ENCODE measurements around the gene NSD1. TPM values are rescaled to one million over a fixed set of nuclear protein-coding genes. Genes with fewer than 3 reads are reported as not detected.

Gene NSD1
- total and polyA plus RNA-seq, 9 of the 15 experiments (the other 6 are each of a cell fraction or from before 2014, with no cell fraction given), result 3.8 to 51.0 (median 24.7) TPM

GRCh38 chr5:177113566-177114424, 19.8 kb upstream of the NSD1 start (continued):
- no peak for TF ChIP-seq ZBTB34 (CRISPR knock-in tag; IDR thresholded peaks at IDR 0.05)
- TF ChIP-seq NCOA1 (IDR thresholded peaks at IDR 0.05; ENCODE audit: low read depth), result 0 out of 2 replicates have a peak, but pooled peaks have one; percentile 21
- no peak for TF ChIP-seq GTF2A2 (tag; IDR thresholded peaks at IDR 0.05)
- no peak for TF ChIP-seq E2F4 (CRISPR knock-in tag; IDR thresholded peaks at IDR 0.05; ENCODE audit: low read depth)
- no peak for TF ChIP-seq BRF1 (IDR thresholded peaks at IDR 0.05; ENCODE audit: borderline replicate concordance, extremely low read depth, insufficient read length)
- TF ChIP-seq MTF1 (CRISPR knock-in tag; IDR thresholded peaks at IDR 0.05; ENCODE audit: borderline replicate concordance), result no peak
- no peak for TF ChIP-seq ZNF134 (CRISPR knock-in tag; conservative IDR thresholded peaks at IDR 0.05)
- TF ChIP-seq E4F1 (CRISPR knock-in tag; IDR thresholded peaks at IDR 0.05; ENCODE audit: borderline replicate concordance), result no peak
- TF ChIP-seq ZNF431 (CRISPR knock-in tag; IDR thresholded peaks at IDR 0.05), result no peak
- TF ChIP-seq BACH1 (tag; IDR thresholded peaks at IDR 0.05), result no peak
- TF ChIP-seq ZNF57 (CRISPR knock-in tag; IDR thresholded peaks at IDR 0.05), result no peak
- TF ChIP-seq POLR3A (IDR thresholded peaks at IDR 0.05; ENCODE audit: borderline replicate concordance, extremely low read depth, insufficient read depth, insufficient read length), result no peak
- no peak for TF ChIP-seq ZFPM2 (CRISPR knock-in tag; IDR thresholded peaks at IDR 0.05)
- peak; percentile 70 for TF ChIP-seq ZNF316 (IDR thresholded peaks at IDR 0.05)
- no peak for TF ChIP-seq NFXL1 (CRISPR knock-in tag; IDR thresholded peaks at IDR 0.05)
- TF ChIP-seq HNRNPK (IDR thresholded peaks at IDR 0.05; ENCODE audit: low read depth, low read length, poor library complexity, severe bottlenecking), result no peak
- TF ChIP-seq NEUROD1 (IDR thresholded peaks at IDR 0.05; ENCODE audit: borderline replicate concordance, low read depth, low read length, partially characterized antibody), result no peak
- no peak for TF ChIP-seq SMARCC2 (IDR thresholded peaks at IDR 0.05; ENCODE audit: low read depth)
- no peak for TF ChIP-seq SP2 (IDR thresholded peaks at IDR 0.05; ENCODE audit: extremely low read depth, low read depth, low read length, poor library complexity, severe bottlenecking)

Measured in K562 (cell line).